GM18870 (cell line): ENCODE results near the gene SPP1.
"Not testable (repeated sequence)": the region's sequence is repeated elsewhere in the genome, so short reads cannot be mapped to it uniquely, and the experiment has no call there.

Experiments
- ATAC-seq: cut with Tn5 transposase; IDR thresholded peaks from one replicate; pipeline ENCODE4 v1.9.1; 2021; ENCODE audit warnings: moderate library complexity; ENCODE audit not compliant: unreplicated experiment

SPP1 gene

DNA sequence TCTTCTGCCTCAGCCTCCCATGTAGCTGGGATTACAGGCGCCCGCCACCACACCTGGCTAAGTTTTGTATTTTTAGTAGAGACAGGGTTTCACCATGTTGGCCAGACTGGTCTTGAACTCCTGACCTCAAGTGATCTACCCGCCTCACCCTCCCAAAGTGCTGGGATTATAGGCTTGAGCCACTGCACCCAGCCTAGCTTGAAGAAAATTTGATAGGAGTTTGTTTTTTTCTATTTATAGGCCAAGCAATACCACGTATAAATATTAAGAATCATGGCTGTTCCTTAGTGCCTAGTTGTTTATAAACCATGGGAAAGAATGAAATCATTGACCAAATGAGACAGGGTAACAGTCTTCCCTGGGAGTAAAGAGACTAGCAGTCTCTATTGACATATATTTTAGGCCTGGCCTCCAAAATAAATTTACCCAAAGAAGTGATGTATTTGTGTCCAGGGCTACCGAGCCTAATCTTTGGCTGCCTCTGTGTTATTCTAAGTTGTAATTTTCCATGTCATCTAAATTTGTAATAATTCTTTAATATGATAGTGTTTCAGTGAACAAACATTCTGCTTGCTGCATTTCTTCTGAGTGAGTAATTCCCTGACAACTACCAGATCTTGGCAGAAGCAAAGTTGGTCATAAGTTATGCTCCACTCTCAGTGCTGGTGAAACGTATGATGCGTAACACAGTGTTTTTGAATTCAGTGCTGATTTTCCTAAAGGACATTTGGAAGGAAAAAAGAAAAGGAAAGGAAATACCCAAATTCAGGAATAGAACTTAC lies 42.2 kb downstream of the SPP1 start:
- no peak for ATAC-seq

DNA sequence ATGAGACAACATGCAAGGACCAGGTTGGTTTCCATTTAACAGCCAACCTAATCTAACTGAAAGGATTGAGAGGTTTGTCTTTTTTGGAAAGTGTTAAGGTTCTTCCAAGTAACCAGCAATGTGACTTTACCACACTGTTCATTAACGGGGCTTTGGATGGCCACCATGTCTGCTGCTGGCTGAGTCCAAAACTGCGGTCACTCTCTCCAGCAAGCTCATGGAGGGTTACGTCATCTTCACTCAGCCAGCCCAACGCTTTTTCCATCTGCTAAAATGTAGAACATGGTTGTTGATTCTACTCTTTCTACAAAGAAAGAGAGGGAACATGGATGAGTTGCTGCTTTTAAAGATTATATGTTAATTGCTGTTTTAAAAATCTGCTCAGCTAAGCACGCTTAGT lies 43.0 kb downstream of the SPP1 start:
- ATAC-seq: no peak

DNA sequence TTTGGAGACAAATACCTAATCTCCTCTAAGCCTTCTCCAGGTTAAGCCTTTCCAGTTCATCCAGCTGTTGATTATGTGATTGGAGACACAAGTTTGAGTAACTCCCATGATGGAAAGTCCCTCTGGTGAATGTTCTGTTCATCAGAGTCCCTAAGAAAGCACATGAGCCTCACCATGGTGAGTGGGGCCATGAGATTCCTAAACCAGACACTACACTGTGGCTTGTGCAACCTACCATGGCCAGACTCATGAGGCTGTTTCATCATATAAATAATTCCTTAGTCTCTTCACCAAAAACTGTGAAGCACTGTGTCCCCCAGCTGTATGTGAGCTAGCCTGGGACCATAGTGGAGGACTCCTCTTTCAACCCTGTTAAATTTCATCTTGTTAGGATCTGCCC lies 46.3 kb downstream of the SPP1 start:
- ATAC-seq: no peak

DNA sequence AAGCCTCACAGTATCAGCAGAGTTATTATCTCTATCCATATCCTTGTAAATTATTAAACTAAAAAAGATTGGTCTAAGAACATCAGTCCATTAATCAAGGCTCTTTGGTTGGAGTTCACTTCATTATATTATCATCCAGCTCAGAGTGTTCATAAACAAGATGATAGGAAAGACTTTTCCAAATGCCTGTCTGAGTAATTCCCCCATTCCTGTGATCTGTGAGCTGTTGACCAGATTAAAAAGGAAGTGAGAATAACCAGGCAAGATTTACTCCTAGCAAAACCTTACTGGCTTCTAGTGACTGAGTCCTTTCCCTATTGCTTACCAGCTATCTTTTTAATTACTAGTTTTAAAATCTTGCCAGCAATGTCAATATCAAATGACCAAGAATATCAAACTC lies 46.8 kb downstream of the SPP1 start:
- ATAC-seq: no peak

DNA sequence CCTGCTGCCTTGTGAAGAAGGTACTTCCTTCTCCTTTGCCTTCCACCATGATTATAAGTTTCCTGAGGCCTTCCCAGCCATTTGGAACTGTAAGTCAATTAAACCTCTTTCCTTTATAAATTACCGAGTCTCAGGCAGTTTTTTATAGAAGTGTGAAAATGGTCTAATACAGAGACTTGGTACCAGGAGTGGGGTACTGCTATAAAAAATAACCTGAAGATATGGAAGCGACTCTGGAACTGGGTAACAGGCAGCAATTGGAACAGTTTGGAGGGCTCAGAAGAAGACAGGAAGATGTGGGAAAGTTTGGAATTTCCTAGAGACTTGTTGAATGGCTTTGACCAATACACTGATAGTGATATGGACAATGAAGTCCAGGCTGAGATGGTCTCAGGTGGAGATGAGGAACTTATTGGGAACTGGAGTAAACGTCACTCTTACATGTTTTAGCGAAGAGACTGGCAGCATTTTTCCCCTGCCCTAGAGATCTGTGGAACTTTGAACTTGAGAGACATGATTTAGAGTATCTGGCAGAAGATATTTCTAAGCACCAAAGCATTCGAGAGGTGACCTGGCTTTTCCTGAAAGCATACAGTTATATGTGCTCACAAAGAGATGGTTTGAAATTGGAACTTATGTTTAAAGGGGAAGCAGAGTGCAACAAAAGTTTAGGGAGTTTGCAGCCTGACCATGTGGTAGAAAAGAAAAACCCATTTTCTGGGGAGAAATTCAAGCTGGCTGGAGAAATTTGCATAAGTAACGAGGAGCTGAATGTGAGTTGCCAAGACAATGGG lies 50.6 kb downstream of the SPP1 start:
- ATAC-seq: not testable (repeated sequence)

DNA sequence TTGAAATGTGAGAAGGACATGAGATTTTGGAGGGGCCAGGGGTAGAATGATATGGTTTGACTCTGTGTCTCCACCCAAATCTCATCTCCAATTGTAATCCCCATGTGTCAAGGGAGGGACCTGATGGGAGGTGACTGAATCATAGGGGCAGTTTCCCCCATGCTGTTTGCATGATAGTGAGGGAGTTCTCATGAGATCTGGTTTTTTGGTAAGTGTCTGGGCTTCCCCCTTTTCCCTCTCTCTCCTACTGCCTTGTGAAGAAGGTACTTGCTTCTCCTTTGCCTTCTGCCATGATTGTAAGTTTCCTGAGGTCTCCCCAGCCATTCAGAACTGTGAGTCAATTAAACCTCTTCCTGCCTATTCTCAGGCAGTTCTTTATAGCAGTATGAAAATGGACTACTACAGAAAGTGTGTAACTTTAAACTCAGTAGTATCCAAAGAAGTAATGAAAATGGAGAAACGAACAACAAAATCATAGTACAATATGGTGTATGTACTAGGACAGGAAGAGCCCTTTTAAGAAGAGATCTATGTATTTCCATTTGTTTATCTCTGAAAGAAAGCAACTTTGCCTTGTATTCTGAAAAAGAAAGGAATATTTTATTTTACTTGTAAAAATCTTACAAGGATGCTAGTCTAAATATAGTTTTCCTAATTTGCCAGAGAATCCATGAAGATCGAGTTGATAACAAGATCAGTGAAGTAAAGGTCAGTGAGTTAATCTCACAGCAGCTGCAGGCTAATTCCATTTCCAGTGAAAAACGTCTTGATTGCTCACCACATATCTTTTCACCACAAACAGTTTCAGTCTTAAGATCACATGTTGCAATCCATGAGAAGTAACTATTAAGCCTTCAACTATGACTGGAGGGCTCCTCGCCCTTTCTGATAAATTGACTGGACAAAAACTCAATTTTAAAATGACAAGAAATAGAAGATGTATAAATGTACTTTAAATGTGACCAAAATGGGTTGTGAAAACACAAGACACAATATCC lies 52.4 kb downstream of the SPP1 start:
- ATAC-seq: no peak

DNA sequence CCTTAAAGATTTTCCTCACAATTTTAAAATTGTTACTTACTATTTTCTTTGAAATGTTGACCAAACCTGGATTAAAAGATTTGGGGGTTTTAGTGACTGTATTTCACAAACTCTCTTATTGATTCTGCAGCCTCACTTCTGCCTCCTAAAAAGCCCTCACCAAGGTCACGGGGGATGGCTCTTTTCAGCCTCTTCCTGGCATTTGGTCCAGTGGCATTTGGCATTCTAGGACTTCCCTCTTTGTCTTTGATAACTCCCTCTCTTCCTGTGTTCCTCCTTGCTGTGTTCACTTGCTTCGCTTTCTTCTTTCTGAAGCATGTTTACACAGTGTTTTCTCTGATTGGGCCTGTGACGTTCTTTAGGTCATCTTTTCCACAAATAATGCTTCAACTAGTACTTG lies 53.4 kb downstream of the SPP1 start:
- ATAC-seq: no peak

DNA sequence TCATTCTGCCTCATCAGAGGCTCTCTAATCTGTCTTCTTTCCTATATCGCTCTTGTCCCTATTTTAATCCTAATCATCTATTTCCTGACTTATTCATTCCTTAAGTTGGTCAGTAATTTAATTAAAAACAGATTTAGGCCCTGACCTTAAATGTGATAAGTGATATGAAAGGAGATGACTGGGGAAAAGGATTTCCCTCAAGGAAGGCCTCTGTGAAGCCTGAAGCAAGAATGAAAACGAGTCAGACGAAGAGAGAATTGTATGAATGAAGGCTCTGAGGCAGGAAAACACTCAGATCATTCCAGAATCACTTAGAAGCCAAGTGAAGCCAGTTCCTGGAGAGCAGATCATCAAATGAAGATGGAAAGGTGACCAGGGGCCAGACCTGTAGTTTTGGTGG lies 54.0 kb downstream of the SPP1 start:
- no peak for ATAC-seq

DNA sequence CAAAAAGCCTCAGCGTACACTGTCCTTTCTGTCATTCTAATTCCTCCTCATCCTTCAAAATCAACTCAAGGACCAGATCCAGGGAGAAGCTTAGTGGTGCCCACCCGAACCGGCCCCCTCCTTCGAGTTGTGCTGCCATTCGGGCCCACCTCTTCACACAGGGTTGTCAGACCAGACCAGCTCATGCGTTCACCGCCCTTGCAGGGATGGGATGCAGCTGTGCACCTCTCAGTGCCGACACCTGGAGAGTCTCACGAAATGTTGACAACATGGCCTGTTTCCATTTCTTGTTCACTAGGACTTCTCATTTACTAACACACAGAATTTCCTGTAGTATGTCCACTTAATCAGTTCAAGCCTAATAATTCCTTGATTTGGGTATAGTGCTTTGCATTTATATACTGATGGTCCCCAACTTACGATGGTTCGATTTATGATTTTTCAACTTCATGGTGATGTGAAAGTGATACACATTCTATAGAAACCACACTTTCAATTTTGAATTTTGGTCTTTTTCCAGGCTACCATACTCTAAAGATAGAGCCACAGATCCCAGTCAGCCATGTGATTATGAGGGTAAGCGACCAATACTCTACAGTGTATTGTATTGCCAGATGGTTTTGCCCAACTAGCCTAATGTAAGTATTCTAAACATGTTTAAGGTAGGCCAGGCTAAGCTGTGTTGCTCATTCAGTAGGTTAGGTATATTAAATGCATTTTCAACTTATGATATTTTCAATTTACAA lies 55.2 kb downstream of the SPP1 start:
- no peak for ATAC-seq
